HepG2 (cell line): ENCODE data around the gene BRMS1. TPM values are rescaled to one million over a fixed set of nuclear protein-coding genes. Genes with fewer than 3 reads are reported as not detected.

Source experiments
- GTF3A ChIP-seq: sonication (generic); formaldehyde crosslinking; conservative IDR thresholded peaks from 2 replicates; pipeline ENCODE4 v1.4.0; 2020; ENCODE audit warnings: mild to moderate bottlenecking, missing genetic modification reagents
- MTF2 ChIP-seq: sonication (generic); formaldehyde crosslinking; IDR thresholded peaks from 2 replicates; pipeline ENCODE4 v1.5.0; 2020; ENCODE audit warnings: missing genetic modification reagents, borderline replicate concordance
- PHF20 ChIP-seq: sonication (generic); formaldehyde crosslinking; IDR thresholded peaks from 2 replicates; pipeline ENCODE4 v1.5.0; 2020; ENCODE audit warnings: mild to moderate bottlenecking, missing genetic modification reagents
- SIN3B ChIP-seq: fragments of 150-350 bp; IDR thresholded peaks from 2 replicates; pipeline ENCODE4 v1.6.1; 2014; ENCODE audit warnings: low read length
- TAF1 ChIP-seq: sonication (generic); formaldehyde crosslinking; IDR thresholded peaks from 2 replicates; pipeline ENCODE4 v1.4.0; 2020; ENCODE audit warnings: missing genetic modification reagents
- TMF1 ChIP-seq: sonication (generic); formaldehyde crosslinking; IDR thresholded peaks from 2 replicates; pipeline ENCODE4 v1.8.1; 2022; ENCODE audit warnings: low read depth, missing genetic modification reagents
- ZNF550 ChIP-seq: sonication (generic); formaldehyde crosslinking; IDR thresholded peaks from 2 replicates; pipeline ENCODE4 v1.4.0; 2020; ENCODE audit warnings: mild to moderate bottlenecking, missing genetic modification reagents, borderline replicate concordance
- ZSCAN31 ChIP-seq: sonication (generic); formaldehyde crosslinking; IDR thresholded peaks from 2 replicates; pipeline ENCODE4 v1.5.0; 2020; ENCODE audit warnings: low read depth, mild to moderate bottlenecking, missing genetic modification reagents
- polyA plus RNA-seq, 8 experiments: library from polyadenylated mRNA; depleted of rRNA in 3 of 8; stranded (reverse) in 7 of 8; unstranded in 1 of 8; fragments of >200 nt; fragmentation: Illumina TruSeq in 4 of 8; extraction: Trizol in 4 of 8; gene quantifications; 2 replicates each; pipeline versions ENCODE4 v1.2.1 to v1.2.3, GENCODE V29; 2011 to 2016; ENCODE audit warnings: low read depth in 4 of 8, missing spikeins in 1 of 8, mixed read lengths in 1 of 8; ENCODE audit not compliant: insufficient read depth in 1 of 8
- total RNA-seq, 5 experiments: library from RNA; depleted of rRNA; stranded (reverse); fragments of >200 nt; fragmentation: Illumina TruSeq; extraction: Trizol; gene quantifications; 2 replicates each; pipeline ENCODE4 v1.2.3, GENCODE V29; 2016; ENCODE audit warnings: low read depth in 1 of 5
- TF ChIP-seq, protein P1 (sequence below), 2 experiments: sonication (generic) in 1 of 2; formaldehyde crosslinking in 1 of 2; IDR thresholded peaks; 2 replicates each; pipeline versions ENCODE4 v1.6.1 to v1.9.0; 2014 to 2022; ENCODE audit warnings: antibody characterized with exemption in 1 of 2, borderline replicate concordance in 1 of 2, inconsistent platforms in 1 of 2, low read depth in 1 of 2, missing genetic modification reagents in 1 of 2
- TF ChIP-seq, protein P2 (sequence below): sonication (generic); formaldehyde crosslinking; IDR thresholded peaks from 2 replicates; pipeline ENCODE4 v1.4.0; 2020; ENCODE audit warnings: low read depth, mild to moderate bottlenecking, missing genetic modification reagents
- TF ChIP-seq, protein P3 (sequence below): sonication (generic); formaldehyde crosslinking; IDR thresholded peaks from 2 replicates; pipeline ENCODE4 v1.4.0; 2020; ENCODE audit warnings: mild to moderate bottlenecking, missing genetic modification reagents
- TF ChIP-seq, protein P4 (sequence below): sonication (generic); formaldehyde crosslinking; IDR thresholded peaks from 2 replicates; pipeline ENCODE4 v1.5.1; 2020; ENCODE audit warnings: missing genetic modification reagents, mild to moderate bottlenecking, borderline replicate concordance
- TF ChIP-seq, protein P5 (sequence below): IDR thresholded peaks from 2 replicates; pipeline ENCODE4 v1.6.1; 2012; ENCODE audit warnings: low read length, improper control_type of control experiment

BRMS1 gene
- total and polyA plus RNA-seq, 2 of the 13 experiments (the other 11 are each of a cell fraction or from before 2014, with no cell fraction given): 15.8 to 55.7 TPM

DNA sequence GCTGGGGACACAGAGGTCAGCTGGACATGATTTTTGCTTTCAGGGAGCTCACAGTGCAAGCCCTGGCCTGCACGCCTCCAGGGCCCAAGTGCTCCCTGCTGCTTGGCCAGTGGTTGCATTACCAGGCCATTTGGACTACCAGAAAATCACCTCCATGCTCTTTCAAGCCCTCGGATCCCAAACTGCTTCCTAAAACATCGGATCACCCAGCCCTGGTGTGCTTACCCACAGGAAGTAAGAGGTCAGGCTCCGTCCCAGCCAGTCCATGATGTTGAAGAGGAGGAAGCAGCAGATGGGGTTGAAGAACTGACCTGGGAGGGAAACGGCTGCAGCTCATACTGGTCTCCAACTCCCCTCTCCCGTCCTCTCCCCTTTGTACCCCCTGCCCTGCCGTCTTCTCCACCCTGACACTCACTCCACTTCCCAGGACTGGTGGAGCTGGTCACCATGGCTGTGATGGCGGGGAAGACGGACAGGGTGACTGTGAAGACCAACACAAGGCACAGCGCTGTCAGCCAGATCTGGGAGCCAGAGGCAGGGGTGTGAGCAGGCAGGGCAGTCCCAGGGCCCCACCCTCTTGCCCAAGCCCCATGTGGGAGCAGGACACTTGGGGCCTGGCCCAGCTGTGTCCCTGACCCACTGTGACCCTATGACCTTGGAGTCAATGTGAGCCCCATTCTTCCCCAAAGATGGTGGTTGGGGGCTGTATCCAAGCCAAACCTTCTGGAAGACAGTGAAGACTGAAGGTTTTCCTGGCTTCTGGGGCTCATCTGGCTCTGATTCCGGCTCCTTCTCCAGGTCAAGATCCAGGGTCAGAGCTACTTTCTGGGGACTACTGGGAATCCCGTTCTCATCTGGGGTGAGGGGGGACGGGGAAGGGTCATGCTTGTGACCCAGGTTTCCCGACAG, 21.1 kb upstream of the BRMS1 start (continued):
- TF ChIP-seq, protein P1, sequence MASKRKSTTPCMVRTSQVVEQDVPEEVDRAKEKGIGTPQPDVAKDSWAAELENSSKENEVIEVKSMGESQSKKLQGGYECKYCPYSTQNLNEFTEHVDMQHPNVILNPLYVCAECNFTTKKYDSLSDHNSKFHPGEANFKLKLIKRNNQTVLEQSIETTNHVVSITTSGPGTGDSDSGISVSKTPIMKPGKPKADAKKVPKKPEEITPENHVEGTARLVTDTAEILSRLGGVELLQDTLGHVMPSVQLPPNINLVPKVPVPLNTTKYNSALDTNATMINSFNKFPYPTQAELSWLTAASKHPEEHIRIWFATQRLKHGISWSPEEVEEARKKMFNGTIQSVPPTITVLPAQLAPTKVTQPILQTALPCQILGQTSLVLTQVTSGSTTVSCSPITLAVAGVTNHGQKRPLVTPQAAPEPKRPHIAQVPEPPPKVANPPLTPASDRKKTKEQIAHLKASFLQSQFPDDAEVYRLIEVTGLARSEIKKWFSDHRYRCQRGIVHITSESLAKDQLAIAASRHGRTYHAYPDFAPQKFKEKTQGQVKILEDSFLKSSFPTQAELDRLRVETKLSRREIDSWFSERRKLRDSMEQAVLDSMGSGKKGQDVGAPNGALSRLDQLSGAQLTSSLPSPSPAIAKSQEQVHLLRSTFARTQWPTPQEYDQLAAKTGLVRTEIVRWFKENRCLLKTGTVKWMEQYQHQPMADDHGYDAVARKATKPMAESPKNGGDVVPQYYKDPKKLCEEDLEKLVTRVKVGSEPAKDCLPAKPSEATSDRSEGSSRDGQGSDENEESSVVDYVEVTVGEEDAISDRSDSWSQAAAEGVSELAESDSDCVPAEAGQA (IDR thresholded peaks at IDR 0.05; ENCODE audit: low read depth): no peak
- TF ChIP-seq, protein P1 (CRISPR knock-in tag; IDR thresholded peaks at IDR 0.05; ENCODE audit: borderline replicate concordance): no peak
- TF ChIP-seq SIN3B: no peak
- no peak for TF ChIP-seq TAF1 (CRISPR knock-in tag)
- TF ChIP-seq, protein P2, sequence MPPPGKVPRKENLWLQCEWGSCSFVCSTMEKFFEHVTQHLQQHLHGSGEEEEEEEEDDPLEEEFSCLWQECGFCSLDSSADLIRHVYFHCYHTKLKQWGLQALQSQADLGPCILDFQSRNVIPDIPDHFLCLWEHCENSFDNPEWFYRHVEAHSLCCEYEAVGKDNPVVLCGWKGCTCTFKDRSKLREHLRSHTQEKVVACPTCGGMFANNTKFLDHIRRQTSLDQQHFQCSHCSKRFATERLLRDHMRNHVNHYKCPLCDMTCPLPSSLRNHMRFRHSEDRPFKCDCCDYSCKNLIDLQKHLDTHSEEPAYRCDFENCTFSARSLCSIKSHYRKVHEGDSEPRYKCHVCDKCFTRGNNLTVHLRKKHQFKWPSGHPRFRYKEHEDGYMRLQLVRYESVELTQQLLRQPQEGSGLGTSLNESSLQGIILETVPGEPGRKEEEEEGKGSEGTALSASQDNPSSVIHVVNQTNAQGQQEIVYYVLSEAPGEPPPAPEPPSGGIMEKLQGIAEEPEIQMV (CRISPR knock-in tag): no peak
- no peak for TF ChIP-seq TMF1
- TF ChIP-seq MTF2: no peak
- TF ChIP-seq ZNF550 (CRISPR knock-in tag): no peak
- TF ChIP-seq, protein P3, sequence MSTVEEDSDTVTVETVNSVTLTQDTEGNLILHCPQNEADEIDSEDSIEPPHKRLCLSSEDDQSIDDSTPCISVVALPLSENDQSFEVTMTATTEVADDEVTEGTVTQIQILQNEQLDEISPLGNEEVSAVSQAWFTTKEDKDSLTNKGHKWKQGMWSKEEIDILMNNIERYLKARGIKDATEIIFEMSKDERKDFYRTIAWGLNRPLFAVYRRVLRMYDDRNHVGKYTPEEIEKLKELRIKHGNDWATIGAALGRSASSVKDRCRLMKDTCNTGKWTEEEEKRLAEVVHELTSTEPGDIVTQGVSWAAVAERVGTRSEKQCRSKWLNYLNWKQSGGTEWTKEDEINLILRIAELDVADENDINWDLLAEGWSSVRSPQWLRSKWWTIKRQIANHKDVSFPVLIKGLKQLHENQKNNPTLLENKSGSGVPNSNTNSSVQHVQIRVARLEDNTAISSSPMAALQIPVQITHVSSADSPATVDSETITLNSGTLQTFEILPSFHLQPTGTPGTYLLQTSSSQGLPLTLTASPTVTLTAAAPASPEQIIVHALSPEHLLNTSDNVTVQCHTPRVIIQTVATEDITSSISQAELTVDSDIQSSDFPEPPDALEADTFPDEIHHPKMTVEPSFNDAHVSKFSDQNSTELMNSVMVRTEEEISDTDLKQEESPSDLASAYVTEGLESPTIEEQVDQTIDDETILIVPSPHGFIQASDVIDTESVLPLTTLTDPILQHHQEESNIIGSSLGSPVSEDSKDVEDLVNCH (CRISPR knock-in tag): no peak
- TF ChIP-seq GTF3A (CRISPR knock-in tag): no peak
- no peak for TF ChIP-seq ZSCAN31 (CRISPR knock-in tag)
- no peak for TF ChIP-seq PHF20 (CRISPR knock-in tag)
- TF ChIP-seq, protein P4, sequence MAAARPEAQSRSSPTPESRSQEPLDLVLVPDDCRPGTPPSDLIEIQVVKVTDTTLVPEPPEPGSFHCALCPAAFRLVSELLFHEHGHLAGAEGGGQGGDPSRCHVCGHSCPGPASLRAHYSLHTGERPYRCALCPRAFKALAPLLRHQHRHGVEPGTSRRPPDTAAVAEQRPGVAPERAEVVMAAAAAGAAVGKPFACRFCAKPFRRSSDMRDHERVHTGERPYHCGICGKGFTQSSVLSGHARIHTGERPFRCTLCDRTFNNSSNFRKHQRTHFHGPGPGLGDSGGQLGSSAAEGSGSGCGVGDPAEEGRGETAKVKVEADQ (CRISPR knock-in tag): 0 out of 2 replicates have a peak, but pooled peaks have one; percentile 20
- TF ChIP-seq, protein P5, sequence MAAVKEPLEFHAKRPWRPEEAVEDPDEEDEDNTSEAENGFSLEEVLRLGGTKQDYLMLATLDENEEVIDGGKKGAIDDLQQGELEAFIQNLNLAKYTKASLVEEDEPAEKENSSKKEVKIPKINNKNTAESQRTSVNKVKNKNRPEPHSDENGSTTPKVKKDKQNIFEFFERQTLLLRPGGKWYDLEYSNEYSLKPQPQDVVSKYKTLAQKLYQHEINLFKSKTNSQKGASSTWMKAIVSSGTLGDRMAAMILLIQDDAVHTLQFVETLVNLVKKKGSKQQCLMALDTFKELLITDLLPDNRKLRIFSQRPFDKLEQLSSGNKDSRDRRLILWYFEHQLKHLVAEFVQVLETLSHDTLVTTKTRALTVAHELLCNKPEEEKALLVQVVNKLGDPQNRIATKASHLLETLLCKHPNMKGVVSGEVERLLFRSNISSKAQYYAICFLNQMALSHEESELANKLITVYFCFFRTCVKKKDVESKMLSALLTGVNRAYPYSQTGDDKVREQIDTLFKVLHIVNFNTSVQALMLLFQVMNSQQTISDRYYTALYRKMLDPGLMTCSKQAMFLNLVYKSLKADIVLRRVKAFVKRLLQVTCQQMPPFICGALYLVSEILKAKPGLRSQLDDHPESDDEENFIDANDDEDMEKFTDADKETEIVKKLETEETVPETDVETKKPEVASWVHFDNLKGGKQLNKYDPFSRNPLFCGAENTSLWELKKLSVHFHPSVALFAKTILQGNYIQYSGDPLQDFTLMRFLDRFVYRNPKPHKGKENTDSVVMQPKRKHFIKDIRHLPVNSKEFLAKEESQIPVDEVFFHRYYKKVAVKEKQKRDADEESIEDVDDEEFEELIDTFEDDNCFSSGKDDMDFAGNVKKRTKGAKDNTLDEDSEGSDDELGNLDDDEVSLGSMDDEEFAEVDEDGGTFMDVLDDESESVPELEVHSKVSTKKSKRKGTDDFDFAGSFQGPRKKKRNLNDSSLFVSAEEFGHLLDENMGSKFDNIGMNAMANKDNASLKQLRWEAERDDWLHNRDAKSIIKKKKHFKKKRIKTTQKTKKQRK: no peak
